SW480 (cell line): Measurements from ENCODE around the gene TOPBP1.
A peak's percentile ranks its signal among the peaks of the same experiment; 100 is the strongest.
"Not testable (repeated sequence)": the region's sequence is repeated elsewhere in the genome, so short reads cannot be mapped to it uniquely, and the experiment has no call there.

Source experiments
- DNase-seq: peaks from one replicate; pipeline ENCODE4 v3.0.0-alpha.2; 2016; ENCODE audit warnings: low spot score

The TOPBP1 gene

GRCh38 chr3:133674290-133674919 is 12.7 kb upstream of the TOPBP1 start:
- DNase-seq = no peak

- DNase-seq = no peak
Observed at GRCh38 chr3:133673746-133674145, 12.0 kb upstream of the TOPBP1 start.

GRCh38 chr3:133672461-133672860 is 10.7 kb upstream of the TOPBP1 start:
- DNase-seq = no peak

GRCh38 chr3:133670525-133670995 is 8.8 kb upstream of the TOPBP1 start:
- DNase-seq = no peak

- no peak for DNase-seq
Observed at GRCh38 chr3:133669949-133670524, 8.3 kb upstream of the TOPBP1 start.

- DNase-seq = no peak
Observed at GRCh38 chr3:133667118-133667517, 5.4 kb upstream of the TOPBP1 start.

- not testable (repeated sequence) for DNase-seq
Observed at GRCh38 chr3:133665188-133665587, 3.4 kb upstream of the TOPBP1 start.

GRCh38 chr3:133663569-133664313 is 2.0 kb upstream of the TOPBP1 start:
- peak; percentile 74 for DNase-seq

- DNase-seq = peak; percentile 67
Observed at GRCh38 chr3:133662278-133662651, 524 bp upstream of the TOPBP1 start.

- no peak for DNase-seq
Observed at GRCh38 chr3:133659806-133660205, 1.9 kb downstream of the TOPBP1 start.

GRCh38 chr3:133655731-133656515 is 5.8 kb downstream of the TOPBP1 start:
- no peak for DNase-seq

- no peak for DNase-seq
Observed at GRCh38 chr3:133649486-133650068, 12.2 kb downstream of the TOPBP1 start.

- DNase-seq = no peak
Observed at GRCh38 chr3:133644768-133645167, 17.0 kb downstream of the TOPBP1 start.

GRCh38 chr3:133643611-133644010 is 18.1 kb downstream of the TOPBP1 start:
- DNase-seq = no peak

- DNase-seq = no peak
Observed at GRCh38 chr3:133641254-133641653, 20.5 kb downstream of the TOPBP1 start.

GRCh38 chr3:133633439-133633838 is 28.3 kb downstream of the TOPBP1 start:
- no peak for DNase-seq

GRCh38 chr3:133629146-133629545 is 32.6 kb downstream of the TOPBP1 start:
- DNase-seq = no peak

- DNase-seq = no peak
Observed at GRCh38 chr3:133627789-133628188, 34.0 kb downstream of the TOPBP1 start.

- no peak for DNase-seq
Observed at GRCh38 chr3:133620066-133620784, 41.5 kb downstream of the TOPBP1 start.

GRCh38 chr3:133611534-133611933 is 50.2 kb downstream of the TOPBP1 start:
- DNase-seq = no peak

- no peak for DNase-seq
Observed at GRCh38 chr3:133610031-133610430, 51.7 kb downstream of the TOPBP1 start.
